ENCODE measurements around the gene IL4I1.
A peak's percentile ranks its signal among the peaks of the same experiment; 100 is the strongest.

Gene IL4I1

GRCh38 chr19:49894011-49894664 is 2.5 kb downstream of the IL4I1 start:
- no peak for DNase-seq

DNA sequence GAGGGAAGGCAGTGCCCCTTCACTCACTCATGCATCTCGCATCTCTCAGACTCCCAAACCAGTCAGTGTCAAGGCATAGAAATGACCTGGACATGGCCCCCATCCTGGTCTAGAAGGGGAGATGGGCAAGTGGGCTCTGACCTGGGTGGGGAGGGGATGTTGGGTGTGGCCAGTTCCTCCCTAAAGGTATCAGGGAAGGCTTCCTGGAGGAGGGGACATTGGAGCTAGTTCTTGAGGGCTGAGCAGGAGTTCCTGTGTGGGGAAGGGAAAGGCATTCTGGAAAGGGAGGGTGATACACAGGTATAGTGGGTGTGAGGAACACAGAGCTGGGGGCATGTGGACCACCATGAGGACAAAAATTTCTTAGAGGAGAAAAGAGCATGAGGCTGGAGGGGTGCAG is 4.0 kb downstream of the IL4I1 start:
- no peak for DNase-seq

DNA sequence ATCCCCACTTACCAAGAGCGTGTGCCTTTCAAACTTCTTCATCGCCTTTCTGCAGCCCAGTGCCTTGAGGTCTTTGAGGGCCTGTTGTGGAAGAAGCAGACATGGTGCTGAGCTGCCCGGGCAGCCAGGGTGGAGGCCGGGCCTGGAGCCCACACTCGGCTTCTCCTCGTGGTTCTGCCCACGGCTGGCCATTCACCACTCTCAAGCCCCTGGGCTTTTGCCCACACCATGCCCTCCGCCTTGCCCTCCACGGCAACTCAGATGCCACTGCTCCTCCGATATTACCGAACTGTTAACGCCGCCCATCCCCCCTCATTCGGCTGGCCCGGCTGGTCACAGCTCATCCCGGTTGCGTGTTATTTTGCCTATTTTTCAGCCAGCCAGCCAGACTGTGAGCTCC is 5.3 kb downstream of the IL4I1 start:
- no peak for DNase-seq

- DNase-seq = peak; percentile 64
Measured at GRCh38 chr19:49890349-49891311, 6.1 kb downstream of the IL4I1 start.

DNA sequence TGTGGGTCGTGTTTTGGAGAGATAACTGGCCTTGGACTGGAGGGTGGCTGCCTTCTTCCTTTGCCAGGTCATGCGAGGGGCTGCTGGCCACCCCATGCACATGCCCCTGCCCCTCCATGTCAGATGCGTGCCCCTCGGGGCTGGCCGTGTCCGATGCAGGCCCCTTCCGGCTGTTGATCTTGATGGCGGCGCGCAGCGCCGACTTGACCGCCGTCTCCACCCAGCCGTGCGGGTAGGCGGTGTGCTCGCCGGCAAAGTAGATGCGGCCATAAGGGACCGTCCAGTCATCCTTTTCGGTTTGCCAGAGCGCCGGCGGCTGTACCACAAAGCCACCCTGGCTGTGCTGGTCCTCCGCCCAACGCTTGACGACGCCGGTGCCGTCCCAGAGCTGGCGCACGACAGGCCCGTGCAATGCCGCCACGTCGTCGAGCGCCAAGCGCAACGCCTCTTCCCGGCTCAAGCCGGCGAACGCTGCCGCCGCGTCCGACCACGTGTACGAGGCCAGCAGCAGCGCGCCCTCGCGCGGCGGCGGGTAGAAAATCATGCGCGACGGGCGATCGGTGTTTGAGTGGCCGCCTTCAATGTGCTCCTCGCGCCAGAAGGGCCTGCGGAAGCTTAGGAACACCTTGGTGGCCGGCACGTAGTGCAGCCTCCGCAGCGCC is 6.9 kb downstream of the IL4I1 start:
- DNase-seq = peak; percentile 63

DNA sequence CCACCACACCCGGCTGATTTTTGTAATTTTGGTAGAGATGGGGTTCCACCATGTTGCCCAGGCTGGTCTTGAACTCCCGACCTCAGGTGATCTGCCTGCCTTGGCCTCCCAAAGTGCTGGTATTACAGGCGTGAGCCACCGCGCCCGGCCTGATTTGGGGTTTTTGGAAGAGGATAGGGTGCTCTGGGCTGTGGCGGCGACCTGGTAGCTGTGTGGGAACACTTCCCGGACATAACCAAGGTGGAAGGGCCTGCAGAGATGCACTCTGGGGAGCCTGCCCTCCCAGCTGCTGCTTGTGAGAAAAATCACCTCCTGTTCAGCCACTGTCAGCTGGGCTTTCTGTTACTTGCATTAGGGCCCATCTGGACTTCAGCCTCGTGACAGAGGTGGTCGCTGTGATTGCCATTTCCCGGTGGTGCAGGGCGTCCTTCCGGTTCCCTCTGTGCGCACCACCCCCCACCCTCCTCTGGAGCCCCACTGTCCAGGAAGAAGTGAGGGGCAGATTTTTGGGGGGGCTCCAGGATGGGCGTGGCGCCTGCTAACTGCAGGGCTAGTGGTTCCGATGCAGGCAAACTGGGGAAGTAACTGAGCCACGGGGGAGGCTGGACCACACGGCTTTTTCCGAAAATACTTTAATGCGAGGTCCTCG is 7.5 kb downstream of the IL4I1 start:
- no peak for DNase-seq

DNA sequence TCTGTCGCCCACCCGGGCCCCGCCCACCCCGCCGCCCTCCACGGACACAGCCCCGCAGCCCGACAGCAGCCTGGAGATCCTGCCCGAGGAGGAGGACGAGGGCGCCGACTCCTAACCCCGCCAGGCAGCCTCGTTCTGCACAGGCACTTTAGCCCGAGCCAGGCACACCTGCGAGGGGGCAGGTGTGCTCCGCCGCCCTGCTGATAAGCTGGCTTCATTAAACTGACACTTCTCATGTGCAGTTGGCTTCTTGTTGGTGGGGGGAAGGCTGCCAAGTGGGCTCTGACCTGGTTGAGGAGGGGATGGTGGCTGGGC is 8.2 kb downstream of the IL4I1 start:
- no peak for DNase-seq

- DNase-seq = no peak
Measured at GRCh38 chr19:49887665-49888509, 8.8 kb downstream of the IL4I1 start.

GRCh38 chr19:49887037-49887664 is 9.5 kb downstream of the IL4I1 start:
- DNase-seq = no peak

DNA sequence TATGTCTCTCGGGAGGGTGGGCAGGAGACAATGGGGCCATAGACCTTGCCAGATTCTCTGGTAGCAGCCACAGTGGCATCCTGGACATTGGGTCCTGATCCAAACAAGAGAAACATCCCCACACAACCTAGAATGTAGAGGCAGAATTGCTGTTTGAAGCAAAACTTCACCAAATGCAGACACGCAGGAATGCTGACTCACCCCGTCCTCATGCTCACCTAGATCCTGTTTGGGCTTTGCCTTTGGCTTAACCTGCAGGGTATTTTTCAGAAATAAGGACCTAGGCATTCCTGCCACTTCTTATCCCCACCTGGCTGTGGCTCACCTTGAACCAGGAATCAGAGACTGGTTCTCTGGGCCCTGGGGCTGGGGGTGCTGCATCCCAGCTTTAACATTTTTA is 11.9 kb downstream of the IL4I1 start:
- DNase-seq = no peak

DNA sequence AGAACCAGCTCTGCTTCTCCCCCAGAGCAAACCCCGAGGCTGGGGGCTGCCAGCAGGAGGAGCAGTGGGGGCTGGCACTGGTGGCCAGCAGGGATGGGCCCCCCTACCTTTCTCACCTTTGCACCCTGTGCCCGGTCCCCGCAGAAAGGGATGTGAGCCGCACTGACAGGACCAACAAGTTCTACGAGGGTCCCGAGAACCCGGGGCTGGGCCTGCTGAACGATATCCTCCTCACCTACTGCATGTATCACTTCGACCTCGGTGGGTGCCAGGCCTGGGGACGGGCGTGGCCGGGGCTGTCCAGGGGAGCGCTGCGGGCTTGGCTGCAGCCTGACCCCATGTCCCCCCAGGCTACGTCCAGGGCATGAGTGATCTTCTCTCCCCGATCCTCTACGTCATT is 12.6 kb downstream of the IL4I1 start:
- no peak for DNase-seq

DNA sequence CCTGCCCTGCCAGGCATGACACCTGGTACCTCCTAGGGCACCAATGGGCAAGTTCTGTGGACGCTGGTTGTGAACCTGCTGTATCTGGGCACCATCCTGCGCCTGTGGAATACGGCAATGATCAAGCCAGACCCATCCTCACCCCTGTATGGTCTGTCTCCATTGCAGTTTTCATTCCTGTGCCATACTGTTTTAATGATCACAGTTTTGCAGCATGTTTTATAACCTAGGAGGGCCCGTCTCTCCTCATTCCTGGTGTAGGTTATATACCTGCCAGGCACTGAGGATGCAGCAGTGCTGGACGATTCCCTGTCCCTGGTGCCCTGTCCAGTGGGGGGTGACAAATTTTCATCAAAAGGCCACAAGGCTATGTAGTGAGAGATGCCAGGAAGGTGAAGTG is 13.6 kb downstream of the IL4I1 start:
- no peak for DNase-seq

DNA sequence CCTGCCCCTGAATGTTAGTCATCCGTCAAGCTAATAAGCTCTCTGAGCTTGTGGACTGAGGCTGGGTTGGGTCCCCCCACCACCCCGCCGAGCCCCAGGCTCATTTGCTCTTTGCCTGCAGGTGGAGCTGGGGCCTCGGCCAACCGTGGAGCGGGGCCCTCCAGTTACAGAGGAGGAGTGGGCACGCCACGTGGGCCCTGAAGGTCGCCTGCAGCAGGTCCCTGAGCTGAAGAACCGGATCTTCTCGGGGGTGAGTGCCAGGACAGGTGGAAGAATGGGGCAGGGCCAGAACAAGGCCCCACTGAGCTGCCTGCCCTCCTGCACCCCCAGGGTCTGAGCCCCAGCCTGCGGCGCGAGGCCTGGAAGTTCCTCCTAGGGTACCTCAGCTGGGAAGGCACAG is 14.0 kb downstream of the IL4I1 start:
- no peak for DNase-seq

DNA sequence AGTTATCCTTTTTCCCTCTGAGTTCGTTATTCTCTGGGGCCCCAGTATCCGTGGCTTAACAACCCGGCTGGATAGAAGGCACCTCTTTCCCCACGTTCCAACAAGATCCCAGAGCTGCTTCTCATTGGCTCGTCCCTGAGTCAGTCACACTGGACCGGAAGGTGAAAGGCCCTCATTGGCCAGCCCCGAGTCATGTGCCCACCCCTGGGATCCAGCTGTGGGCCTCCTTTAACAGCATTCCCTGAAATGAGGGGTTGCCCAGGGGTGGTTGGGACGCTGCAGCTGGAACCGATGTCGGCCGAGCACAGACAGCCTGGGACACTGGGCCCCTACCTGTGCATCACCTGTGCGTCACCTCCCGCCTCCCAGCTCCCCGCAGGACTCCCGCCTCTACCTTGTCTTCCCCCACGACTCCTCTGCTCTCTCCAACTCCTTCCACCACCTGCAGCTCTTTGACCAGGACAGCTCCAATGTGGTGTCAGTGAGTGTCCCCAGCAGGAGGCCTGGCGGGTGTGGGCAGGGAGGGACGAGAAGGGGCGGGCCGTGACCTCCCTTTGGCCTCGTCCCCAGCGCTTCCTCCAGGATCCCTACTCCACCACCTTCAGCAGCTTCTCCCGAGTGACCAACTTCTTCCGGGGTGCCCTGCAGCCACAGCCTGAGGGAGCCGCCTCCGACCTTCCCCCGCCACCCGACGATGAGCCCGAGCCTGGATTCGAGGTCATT is 14.9 kb downstream of the IL4I1 start:
- no peak for DNase-seq

DNA sequence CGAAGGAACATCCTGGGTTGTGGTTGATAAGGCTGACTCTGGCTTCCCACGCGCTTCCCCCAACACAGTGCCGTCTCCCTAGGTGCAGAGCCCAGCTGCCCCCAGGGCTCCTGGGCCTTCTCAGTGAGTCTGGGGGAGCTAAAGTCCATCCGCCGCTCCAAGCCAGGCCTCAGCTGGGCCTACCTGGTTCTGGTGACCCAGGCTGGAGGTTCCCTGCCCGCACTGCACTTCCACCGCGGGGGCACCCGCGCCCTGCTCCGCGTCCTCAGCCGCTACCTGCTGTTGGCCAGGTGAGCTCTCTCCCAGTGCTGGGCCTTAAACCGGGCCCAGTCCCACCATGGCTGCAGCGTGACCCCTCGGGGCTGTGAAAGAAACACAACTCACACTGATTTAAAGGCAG is 15.5 kb downstream of the IL4I1 start:
- DNase-seq = no peak

GRCh38 chr19:49880162-49880869 is 16.4 kb downstream of the IL4I1 start:
- DNase-seq = no peak

DNA sequence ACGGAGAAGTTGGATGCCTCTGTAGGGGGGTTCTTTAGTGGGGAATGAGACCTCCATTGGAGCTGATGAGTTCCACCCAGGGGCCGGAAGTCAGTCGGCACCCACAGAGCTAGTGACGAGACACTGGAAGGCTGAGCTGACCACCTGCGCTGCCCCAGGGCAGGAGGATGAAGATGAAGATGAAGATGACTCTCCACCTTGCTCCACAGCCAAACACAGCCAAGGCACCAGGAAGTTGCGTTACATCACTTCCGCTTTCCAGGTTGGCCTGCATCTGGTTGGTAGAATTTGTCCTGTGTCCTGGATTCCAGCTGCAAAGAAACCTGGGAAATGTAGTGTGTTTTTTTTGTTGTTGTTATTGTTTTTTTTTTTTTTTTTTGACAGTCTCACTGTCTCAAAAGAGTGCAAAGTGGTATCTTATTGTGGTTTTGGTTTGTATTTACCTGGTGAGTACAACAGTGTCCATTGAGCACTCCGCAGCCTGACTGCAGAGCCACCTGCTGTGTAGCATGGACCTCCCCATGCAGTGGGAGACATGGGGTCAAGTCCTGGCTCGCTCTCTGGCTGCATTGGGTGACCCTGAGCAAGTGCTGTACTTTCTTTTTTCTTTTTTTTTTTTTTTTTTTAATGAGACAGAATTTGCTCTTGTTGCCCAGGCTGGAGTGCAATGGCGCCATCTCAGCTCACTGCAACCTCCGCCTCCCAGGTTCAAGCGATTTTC is 17.3 kb downstream of the IL4I1 start:
- DNase-seq = no peak

DNA sequence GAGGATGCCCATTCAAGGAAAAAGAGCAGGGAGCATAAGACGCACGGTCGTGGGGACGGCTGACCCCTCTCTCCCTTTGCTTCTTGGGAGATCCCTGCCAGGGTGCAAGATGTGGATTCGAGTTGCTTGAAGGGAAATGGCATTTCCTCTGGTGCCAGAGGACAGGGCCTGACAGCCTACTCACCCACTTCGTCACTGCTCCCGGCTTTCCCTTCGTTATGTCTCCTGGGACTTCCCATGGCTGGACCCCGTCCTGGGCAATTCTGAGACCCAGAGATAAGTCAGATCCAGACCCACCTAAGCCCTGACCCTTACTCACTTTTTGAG is 18.0 kb downstream of the IL4I1 start:
- no peak for DNase-seq

- DNase-seq = peak; percentile 96
Measured at GRCh38 chr19:49877879-49878743, 18.6 kb downstream of the IL4I1 start.
